Tibial nerve (tissue), 3 donors: ENCODE results near the gene SLC5A7.

Source experiments
- POLR2A ChIP-seq, 2 donors: fragments of 450-650 bp; IDR thresholded peaks; one replicate each; pipeline ENCODE4 v1.6.1; 2017; ENCODE audit warnings: antibody characterized with exemption in 2 of 2, mild to moderate bottlenecking in 2 of 2, moderate library complexity in 2 of 2
- TF ChIP-seq, protein P1 (sequence below), 5 experiments: fragments of 200-600 bp in 3 of 5; fragments of 450-650 bp in 2 of 5; sonication (generic) in 3 of 5; IDR thresholded peaks; one replicate each; pipeline ENCODE4 v1.5.1; 2016 to 2019; ENCODE audit warnings: antibody characterized with exemption in 5 of 5, mild to moderate bottlenecking in 3 of 5, moderate library complexity in 2 of 5

DNA sequence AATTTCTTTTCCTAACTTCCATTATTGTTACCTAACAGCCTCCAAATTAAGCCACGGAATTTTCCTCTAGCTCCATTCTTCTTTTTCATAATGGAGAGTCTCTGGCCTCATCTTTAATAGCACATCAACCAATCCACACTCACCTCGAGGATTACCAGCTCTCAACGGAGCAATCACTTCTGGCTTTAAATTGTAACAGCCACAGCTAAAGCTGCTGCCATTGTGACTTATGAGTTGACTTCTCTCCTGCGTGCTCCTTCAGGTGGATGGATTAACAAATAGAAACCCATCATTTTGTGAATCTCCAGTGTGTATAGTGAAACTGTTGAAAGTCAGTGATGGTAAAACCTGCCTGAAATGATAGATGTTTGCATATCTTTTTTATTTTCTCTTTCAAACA is 24.9 kb upstream of the SLC5A7 start:
- TF ChIP-seq, protein P1, sequence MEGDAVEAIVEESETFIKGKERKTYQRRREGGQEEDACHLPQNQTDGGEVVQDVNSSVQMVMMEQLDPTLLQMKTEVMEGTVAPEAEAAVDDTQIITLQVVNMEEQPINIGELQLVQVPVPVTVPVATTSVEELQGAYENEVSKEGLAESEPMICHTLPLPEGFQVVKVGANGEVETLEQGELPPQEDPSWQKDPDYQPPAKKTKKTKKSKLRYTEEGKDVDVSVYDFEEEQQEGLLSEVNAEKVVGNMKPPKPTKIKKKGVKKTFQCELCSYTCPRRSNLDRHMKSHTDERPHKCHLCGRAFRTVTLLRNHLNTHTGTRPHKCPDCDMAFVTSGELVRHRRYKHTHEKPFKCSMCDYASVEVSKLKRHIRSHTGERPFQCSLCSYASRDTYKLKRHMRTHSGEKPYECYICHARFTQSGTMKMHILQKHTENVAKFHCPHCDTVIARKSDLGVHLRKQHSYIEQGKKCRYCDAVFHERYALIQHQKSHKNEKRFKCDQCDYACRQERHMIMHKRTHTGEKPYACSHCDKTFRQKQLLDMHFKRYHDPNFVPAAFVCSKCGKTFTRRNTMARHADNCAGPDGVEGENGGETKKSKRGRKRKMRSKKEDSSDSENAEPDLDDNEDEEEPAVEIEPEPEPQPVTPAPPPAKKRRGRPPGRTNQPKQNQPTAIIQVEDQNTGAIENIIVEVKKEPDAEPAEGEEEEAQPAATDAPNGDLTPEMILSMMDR (IDR thresholded peaks at IDR 0.05), result no peak
- TF ChIP-seq POLR2A (IDR thresholded peaks at IDR 0.05), result no peak
